Activated CD4-positive, CD25-positive, alpha-beta regulatory T cell treated with anti-CD3 and anti-CD28 coated beads, Interleukin-2, amount 50 U/mL, for 24 hours (primary cell): ENCODE data around the gene RET.

Experiments used
- ATAC-seq, 2 donors: fragments of 150-1000 bp; cut with Tn5 transposase; one replicate each; pipeline ENCODE4 v1.10.0; 2021; ENCODE audit warnings: mild to moderate bottlenecking in 1 of 2, moderate library complexity in 1 of 2

Gene RET

GRCh38 chr10:43109671-43110249, 32.9 kb downstream of the RET start:
- ATAC-seq, result no peak

- no peak for ATAC-seq
Measured at GRCh38 chr10:43110338-43111071, 33.6 kb downstream of the RET start.

- ATAC-seq, result no peak
Measured at GRCh38 chr10:43111101-43111500, 34.2 kb downstream of the RET start.

- no peak for ATAC-seq
Measured at GRCh38 chr10:43111921-43112607, 35.2 kb downstream of the RET start.

GRCh38 chr10:43112608-43112961, 35.7 kb downstream of the RET start:
- no peak for ATAC-seq

GRCh38 chr10:43113201-43114087, 36.6 kb downstream of the RET start:
- ATAC-seq, result no peak

GRCh38 chr10:43114088-43114742, 37.3 kb downstream of the RET start:
- ATAC-seq, result no peak

- no peak for ATAC-seq
Measured at GRCh38 chr10:43114743-43115611, 38.1 kb downstream of the RET start.

GRCh38 chr10:43115881-43116595, 39.2 kb downstream of the RET start:
- ATAC-seq, result no peak

GRCh38 chr10:43116596-43116995, 39.7 kb downstream of the RET start:
- no peak for ATAC-seq

- no peak for ATAC-seq
Measured at GRCh38 chr10:43117031-43117776, 40.3 kb downstream of the RET start.

GRCh38 chr10:43117777-43118583, 41.1 kb downstream of the RET start:
- no peak for ATAC-seq

GRCh38 chr10:43118631-43119415, 42.0 kb downstream of the RET start:
- no peak for ATAC-seq

- ATAC-seq, result no peak
Measured at GRCh38 chr10:43119416-43120115, 42.7 kb downstream of the RET start.

- ATAC-seq, result no peak
Measured at GRCh38 chr10:43120116-43120928, 43.5 kb downstream of the RET start.

- ATAC-seq, result peak; percentile 97
Measured at GRCh38 chr10:43120929-43121314, 44.1 kb downstream of the RET start.

- no peak for ATAC-seq
Measured at GRCh38 chr10:43121444-43121843, 44.6 kb downstream of the RET start.
